Nephron progenitor cell (in vitro differentiated cells): Measurements from ENCODE around the gene URGCP.
"Not testable (repeated sequence)": the region's sequence is repeated elsewhere in the genome, so short reads cannot be mapped to it uniquely, and the experiment has no call there.

Experiments used
- DNase-seq: peaks from one replicate; pipeline ENCODE4 v3.0.0; 2021
- H3K27ac Mint-ChIP-seq: 2 replicates; pipeline ENCODE4 v1.8.0; 2021; ENCODE audit warnings: mild to moderate bottlenecking, moderate library complexity, mixed read lengths
- H3K27me3 Mint-ChIP-seq: 2 replicates; pipeline ENCODE4 v1.8.0; 2021; ENCODE audit warnings: mild to moderate bottlenecking, low read depth, mixed read lengths; ENCODE audit not compliant: poor library complexity
- H3K36me3 Mint-ChIP-seq: 2 replicates; pipeline ENCODE4 v1.8.0; 2021; ENCODE audit warnings: low read depth, mixed read lengths
- H3K4me1 Mint-ChIP-seq: 2 replicates; pipeline ENCODE4 v1.8.0; 2021; ENCODE audit warnings: mixed read lengths
- H3K4me3 Mint-ChIP-seq: 2 replicates; pipeline ENCODE4 v1.8.0; 2021; ENCODE audit warnings: mild to moderate bottlenecking, moderate library complexity, mixed read lengths
- H3K9me3 Mint-ChIP-seq: 2 replicates; pipeline ENCODE4 v1.8.0; 2021; ENCODE audit warnings: mild to moderate bottlenecking, moderate library complexity, mixed read lengths
- TF ChIP-seq, protein P1 (sequence below): fragments of 200-600 bp; sonication (generic); IDR thresholded peaks from 2 replicates; pipeline ENCODE4 v1.5.0; 2021; ENCODE audit warnings: antibody characterized with exemption

The URGCP gene

GRCh38 chr7:43905209-43905946 lies 1.0 kb downstream of the URGCP start:
- peak overlapping the region; percentile 95 for H3K4me3 Mint-ChIP-seq
- TF ChIP-seq, protein P1, sequence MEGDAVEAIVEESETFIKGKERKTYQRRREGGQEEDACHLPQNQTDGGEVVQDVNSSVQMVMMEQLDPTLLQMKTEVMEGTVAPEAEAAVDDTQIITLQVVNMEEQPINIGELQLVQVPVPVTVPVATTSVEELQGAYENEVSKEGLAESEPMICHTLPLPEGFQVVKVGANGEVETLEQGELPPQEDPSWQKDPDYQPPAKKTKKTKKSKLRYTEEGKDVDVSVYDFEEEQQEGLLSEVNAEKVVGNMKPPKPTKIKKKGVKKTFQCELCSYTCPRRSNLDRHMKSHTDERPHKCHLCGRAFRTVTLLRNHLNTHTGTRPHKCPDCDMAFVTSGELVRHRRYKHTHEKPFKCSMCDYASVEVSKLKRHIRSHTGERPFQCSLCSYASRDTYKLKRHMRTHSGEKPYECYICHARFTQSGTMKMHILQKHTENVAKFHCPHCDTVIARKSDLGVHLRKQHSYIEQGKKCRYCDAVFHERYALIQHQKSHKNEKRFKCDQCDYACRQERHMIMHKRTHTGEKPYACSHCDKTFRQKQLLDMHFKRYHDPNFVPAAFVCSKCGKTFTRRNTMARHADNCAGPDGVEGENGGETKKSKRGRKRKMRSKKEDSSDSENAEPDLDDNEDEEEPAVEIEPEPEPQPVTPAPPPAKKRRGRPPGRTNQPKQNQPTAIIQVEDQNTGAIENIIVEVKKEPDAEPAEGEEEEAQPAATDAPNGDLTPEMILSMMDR = no peak
- H3K27ac Mint-ChIP-seq = peak overlapping the region; percentile 85
- peaks cover 13% of the 10 kb centered on the region for H3K36me3 Mint-ChIP-seq
- no peak for DNase-seq
- peaks cover 7% of the 10 kb centered on the region for H3K9me3 Mint-ChIP-seq
- peaks cover 15% of the 10 kb centered on the region for H3K4me1 Mint-ChIP-seq
- H3K27me3 Mint-ChIP-seq = peaks cover 16% of the 10 kb centered on the region

- H3K27ac Mint-ChIP-seq = no peak overlapping the region
- no peak for DNase-seq
- H3K9me3 Mint-ChIP-seq = peaks cover 7% of the 10 kb centered on the region
- no peak overlapping the region for H3K4me3 Mint-ChIP-seq
- peaks cover 15% of the 10 kb centered on the region for H3K4me1 Mint-ChIP-seq
- TF ChIP-seq, protein P1 = no peak
- peaks cover 16% of the 10 kb centered on the region for H3K27me3 Mint-ChIP-seq
- peaks cover 13% of the 10 kb centered on the region for H3K36me3 Mint-ChIP-seq
Observed at GRCh38 chr7:43904533-43905208, 1.7 kb downstream of the URGCP start.

- Mint-ChIP-seq H3K27me3 (peaks cover 2% of the 10 kb centered on the region), H3K9me3 (peaks cover 7% of the 10 kb centered on the region), H3K4me3 (no peak overlapping the region), H3K4me1 (peaks cover 15% of the 10 kb centered on the region), H3K36me3 (peaks cover 13% of the 10 kb centered on the region), H3K27ac (no peak overlapping the region)
- TF ChIP-seq, protein P1 = no peak
- DNase-seq = no peak
Observed at GRCh38 chr7:43902542-43903054, 3.8 kb downstream of the URGCP start.

- H3K27me3 Mint-ChIP-seq, DNase-seq, H3K4me1 Mint-ChIP-seq, H3K27ac Mint-ChIP-seq, H3K4me3 Mint-ChIP-seq, H3K9me3 Mint-ChIP-seq: not testable (repeated sequence)
- H3K36me3 Mint-ChIP-seq = peaks cover 34% of the 10 kb centered on the region
Observed at GRCh38 chr7:43898571-43898970, 7.8 kb downstream of the URGCP start.

DNA sequence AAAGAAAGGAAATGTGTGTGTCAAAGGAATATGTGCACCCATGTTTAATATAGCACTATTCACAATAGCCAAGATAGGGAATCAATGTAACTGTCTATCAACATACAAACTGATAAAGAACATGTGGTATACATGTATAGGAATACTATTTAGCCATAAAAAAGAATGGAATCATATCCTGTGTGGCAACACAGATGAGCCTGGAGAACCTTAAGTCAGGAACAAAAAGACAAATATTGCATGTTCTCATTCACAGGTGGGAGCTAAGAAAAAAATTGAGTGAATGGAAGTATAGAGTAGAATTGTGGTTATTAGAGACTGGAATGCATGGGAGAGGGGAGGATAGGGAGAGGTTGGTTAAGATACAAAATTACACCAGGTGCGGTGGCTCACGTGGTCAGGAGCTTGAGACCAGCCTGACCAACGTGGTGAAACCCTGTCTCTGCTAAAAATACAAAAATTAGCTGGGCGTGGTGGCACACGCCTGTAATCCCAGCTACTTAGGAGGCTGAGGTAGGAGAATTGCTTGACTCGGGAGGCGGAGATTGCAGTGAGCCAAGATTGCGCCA lies 10.5 kb downstream of the URGCP start:
- Mint-ChIP-seq H3K36me3 (peaks cover 30% of the 10 kb centered on the region), H3K4me3 (no peak overlapping the region), H3K4me1 (peaks cover 7% of the 10 kb centered on the region), H3K27me3 (peaks cover 1% of the 10 kb centered on the region), H3K9me3 (no peaks in the 10 kb centered on the region), H3K27ac (no peak overlapping the region)
- DNase-seq = no peak
- TF ChIP-seq, protein P1 = no peak
